RWPE1 (cell line): Measurements from ENCODE around the gene APEH.

Experiments used
- CTCF ChIA-PET: fragments of 350-600 bp; sonication (Branson Sonifier 250); formaldehyde crosslinking; extraction: SDS; loops from one replicate; lab custom pipeline; 2021; lab: Yijun Ruan, JAX
- POLR2A ChIA-PET: fragments of 400-600 bp; formaldehyde crosslinking; extraction: SDS; loops from one replicate; lab custom pipeline; 2020; ENCODE audit warnings: antibody characterized with exemption; ENCODE audit not compliant: low non-redundant PET; lab: Yijun Ruan, JAX
- DNase-seq: peaks from one replicate; pipeline ENCODE4 v3.0.0; 2012; ENCODE audit warnings: low spot score
- H3K27ac ChIP-seq: fragments of 450-650 bp; 2 replicates; pipeline ENCODE4 v1.5.1; 2017
- TF ChIP-seq, protein P1 (sequence below): fragments of 450-650 bp; conservative IDR thresholded peaks from 2 replicates; pipeline ENCODE4 v1.5.1; 2017; ENCODE audit warnings: low read depth, mild to moderate bottlenecking

Gene APEH

DNA sequence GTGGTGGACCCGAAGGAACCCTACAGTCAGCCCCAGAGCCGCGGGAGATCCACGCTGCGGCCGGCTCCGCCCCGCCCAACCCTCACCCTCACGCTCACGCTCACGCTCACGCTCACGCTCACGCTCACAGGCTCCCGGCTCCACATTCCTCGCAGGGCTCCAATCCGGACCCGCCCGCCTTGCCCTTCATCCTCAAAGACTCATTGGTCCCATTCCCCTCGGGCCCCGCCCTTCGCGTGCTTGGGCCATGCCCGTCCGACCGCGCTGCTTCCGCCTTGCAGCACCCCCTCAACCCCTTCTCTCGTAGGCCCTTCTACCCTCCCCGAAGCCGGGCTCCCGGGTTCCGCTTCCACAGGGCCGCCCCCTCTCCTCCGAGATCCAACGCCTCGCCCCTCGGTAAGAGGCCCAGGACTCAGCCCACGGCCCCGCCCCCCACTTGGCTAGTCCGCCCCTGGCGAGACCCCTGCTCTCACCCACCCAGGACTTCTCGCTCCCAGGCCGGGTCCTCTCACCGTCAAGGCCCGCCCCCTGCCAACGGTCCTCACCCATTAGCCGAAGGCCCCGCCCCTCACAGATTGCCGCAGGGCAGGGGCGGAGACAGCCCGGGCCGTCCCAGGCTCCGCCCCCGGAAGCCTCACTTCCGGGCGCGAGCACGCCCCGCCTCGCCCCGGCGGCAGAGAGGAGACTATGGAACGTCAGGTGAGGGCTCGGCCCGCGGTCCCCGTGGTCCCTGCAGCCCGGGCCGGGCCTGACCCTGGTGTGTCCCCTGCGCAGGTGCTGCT lies at the start of gene APEH:
Gene APEH, plus strand, starts transcription at position 637 of the 782 bp plus-strand sequence. Its CDS starts 51 bp downstream, at position 688.
- POLR2A ChIA-PET = interaction anchor here (1.3 kb wide), 1 partner anchor 138 kb away, joined by 4 read pairs; no protein-coding TSS in a partner anchor
- peak within 1 kb of the TSS; percentile 95 for H3K27ac ChIP-seq
- CTCF ChIA-PET = interaction anchor here (0.7 to 3.3 kb wide), 2 partner anchors 49 to 134 kb away, joined by 5 to 44 read pairs; no protein-coding TSS in a partner anchor
- peak; percentile 91 for DNase-seq
- TF ChIP-seq, protein P1, sequence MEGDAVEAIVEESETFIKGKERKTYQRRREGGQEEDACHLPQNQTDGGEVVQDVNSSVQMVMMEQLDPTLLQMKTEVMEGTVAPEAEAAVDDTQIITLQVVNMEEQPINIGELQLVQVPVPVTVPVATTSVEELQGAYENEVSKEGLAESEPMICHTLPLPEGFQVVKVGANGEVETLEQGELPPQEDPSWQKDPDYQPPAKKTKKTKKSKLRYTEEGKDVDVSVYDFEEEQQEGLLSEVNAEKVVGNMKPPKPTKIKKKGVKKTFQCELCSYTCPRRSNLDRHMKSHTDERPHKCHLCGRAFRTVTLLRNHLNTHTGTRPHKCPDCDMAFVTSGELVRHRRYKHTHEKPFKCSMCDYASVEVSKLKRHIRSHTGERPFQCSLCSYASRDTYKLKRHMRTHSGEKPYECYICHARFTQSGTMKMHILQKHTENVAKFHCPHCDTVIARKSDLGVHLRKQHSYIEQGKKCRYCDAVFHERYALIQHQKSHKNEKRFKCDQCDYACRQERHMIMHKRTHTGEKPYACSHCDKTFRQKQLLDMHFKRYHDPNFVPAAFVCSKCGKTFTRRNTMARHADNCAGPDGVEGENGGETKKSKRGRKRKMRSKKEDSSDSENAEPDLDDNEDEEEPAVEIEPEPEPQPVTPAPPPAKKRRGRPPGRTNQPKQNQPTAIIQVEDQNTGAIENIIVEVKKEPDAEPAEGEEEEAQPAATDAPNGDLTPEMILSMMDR = no peak

DNA sequence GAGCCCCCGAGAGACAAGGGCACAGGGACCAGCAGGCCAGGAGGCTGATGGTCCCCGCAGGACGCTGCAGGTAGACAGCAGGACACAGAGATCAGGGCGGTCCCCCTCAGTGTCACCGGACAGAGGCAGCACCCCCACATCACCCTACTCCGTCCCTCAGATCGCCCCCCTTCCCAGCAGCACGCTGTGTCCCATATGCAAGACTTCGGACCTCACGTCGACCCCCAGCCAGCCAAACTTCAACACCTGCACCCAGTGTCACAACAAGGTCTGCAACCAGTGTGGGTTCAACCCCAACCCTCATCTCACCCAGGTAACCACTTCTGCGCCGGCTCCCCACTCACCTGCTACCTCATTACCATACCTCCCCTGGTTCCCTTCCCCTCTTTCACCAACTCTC lies 49.1 kb upstream of the APEH start:
- DNase-seq = no peak
- ChIA-PET CTCF (no interaction called here), POLR2A (no interaction called here)
- TF ChIP-seq, protein P1 = no peak
- H3K27ac ChIP-seq = no peak overlapping the region

DNA sequence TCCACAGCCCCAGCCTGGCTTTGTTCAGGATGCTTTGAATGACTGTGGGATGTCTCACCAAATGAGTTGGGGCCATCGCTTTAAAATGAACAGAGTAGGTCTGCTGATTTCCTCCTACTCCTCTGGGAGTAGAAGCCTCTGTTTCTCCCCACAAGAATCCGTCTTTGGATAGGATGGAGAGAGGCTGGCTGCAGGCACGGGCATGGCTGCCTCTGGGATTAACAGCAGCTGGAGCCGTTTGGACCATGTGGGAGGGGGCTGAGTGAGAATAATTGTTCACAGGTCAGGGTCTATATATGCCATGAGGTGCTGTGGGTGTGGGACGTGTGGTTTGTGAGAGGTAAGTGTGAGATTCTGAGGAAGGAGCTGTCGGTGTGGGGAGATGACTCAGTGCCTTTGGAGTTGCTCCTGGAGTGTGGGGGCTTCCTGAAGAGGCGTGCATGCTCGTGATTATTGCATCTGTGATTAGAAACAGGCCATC lies 48.0 kb upstream of the APEH start:
- no peak for DNase-seq
- CTCF ChIA-PET = interaction anchor here (0.6 kb wide), 1 partner anchor 46 kb away, joined by 3 read pairs; no protein-coding TSS in a partner anchor
- no peak overlapping the region for H3K27ac ChIP-seq
- TF ChIP-seq, protein P1 = no peak
- POLR2A ChIA-PET = no interaction called here

DNA sequence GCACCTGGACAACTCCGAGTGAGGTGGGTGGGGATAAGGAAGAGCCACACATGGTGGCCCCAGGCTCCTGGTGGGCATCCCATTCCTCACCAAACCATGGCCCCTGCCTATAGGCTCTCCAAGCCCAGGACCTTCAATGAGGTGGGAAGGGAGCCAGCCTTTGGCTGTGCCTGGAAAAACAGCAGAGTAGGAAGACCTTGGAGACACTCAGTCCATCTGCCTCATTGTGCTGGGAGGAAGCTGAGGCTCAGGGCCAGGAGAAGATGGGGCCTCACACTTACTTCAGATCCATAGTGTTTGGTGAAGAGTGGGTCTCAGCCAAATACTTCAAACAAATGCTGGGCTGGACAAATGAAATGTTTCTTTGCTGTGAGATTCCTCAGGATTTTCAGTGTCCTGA lies 47.4 kb upstream of the APEH start:
- ChIA-PET CTCF (no interaction called here), POLR2A (no interaction called here)
- DNase-seq = no peak
- no peak overlapping the region for H3K27ac ChIP-seq
- TF ChIP-seq, protein P1 = no peak

DNA sequence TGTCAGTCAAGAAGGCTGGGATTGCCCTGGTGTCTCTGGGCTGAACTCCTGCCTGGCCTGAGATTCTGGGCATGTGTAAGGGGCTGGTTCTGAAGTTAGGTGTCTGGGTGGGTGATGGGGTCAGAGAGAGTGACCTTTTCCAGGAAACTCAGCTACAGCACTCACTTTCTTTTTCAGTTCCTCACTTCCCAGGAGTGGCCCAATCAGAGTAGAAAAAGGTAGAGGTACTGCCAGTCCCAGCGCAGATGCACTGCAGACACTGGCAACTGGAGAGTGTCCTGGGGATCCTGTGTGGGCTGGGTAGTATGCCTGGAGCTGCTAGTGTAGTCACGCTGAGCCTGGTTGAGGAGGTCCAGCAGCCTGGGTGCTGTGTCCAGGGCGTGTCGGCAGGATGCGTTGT lies 46.5 kb upstream of the APEH start:
- H3K27ac ChIP-seq = no peak overlapping the region
- no peak for DNase-seq
- POLR2A ChIA-PET = no interaction called here
- CTCF ChIA-PET = no interaction called here
- TF ChIP-seq, protein P1 = no peak

DNA sequence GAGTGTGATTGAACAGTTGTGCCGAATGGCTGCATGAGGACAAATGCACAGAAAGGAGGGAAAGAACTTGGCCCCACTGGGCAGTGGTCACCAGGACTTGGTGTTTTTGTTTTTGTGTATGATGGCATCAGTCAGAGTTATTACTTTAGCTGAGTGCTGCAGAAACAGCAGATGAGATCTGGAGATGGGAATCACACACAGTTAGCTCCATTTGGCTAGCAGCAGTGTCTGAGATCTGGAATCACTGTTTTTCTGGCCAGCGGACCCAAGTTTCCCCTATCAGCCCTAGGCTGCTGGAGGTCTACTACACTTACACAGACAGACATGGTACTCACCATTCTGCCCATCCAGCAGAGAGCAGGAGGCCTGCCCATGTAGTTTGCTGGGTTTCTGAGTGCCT lies 45.9 kb upstream of the APEH start:
- TF ChIP-seq, protein P1 = no peak
- POLR2A ChIA-PET = no interaction called here
- no peak for DNase-seq
- CTCF ChIA-PET = no interaction called here
- H3K27ac ChIP-seq = no peak overlapping the region
